Neural cell (in vitro differentiated cells): ENCODE data around the gene ACP1. TPM values are rescaled to one million over a fixed set of nuclear protein-coding genes. Genes with fewer than 3 reads are reported as not detected.

Source experiments
- H2AFZ ChIP-seq: fragments of 200-600, 300-800 bp; sonication (generic), shearing (Covaris generic); 2 replicates; pipeline ENCODE4 v1.6.0; 2014; ENCODE audit warnings: low read depth, mild to moderate bottlenecking, antibody characterized with exemption, low read length, moderate library complexity
- H3F3A ChIP-seq: fragments of 200-600 bp; shearing (Covaris generic); 2 replicates; pipeline ENCODE4 v1.6.1; 2016; ENCODE audit warnings: mild to moderate bottlenecking, moderate library complexity, mixed read lengths, antibody characterized with exemption, low read length; ENCODE audit not compliant: insufficient read depth, poor library complexity, severe bottlenecking
- H3K27ac ChIP-seq: fragments of 200-600, 300-800 bp; sonication (generic), shearing (Covaris generic); 2 replicates; pipeline ENCODE4 v1.5.1; 2014; ENCODE audit warnings: mild to moderate bottlenecking, low read length, moderate library complexity
- H3K27me3 ChIP-seq: fragments of 300-800, 200-600 bp; sonication (generic), shearing (Covaris generic); 2 replicates; pipeline ENCODE4 v1.6.0; 2014; ENCODE audit warnings: mild to moderate bottlenecking, low read depth, low read length, moderate library complexity; ENCODE audit not compliant: insufficient read depth
- H3K36me3 ChIP-seq: fragments of 300-800, 200-600 bp; sonication (generic), shearing (Covaris generic); 2 replicates; pipeline ENCODE4 v1.5.1; 2014; ENCODE audit warnings: mild to moderate bottlenecking, antibody characterized with exemption, low read length, moderate library complexity; ENCODE audit not compliant: insufficient read depth
- H3K4me2 ChIP-seq: fragments of 300-800, 200-600 bp; sonication (generic), shearing (Covaris generic); 2 replicates; pipeline ENCODE4 v1.6.0; 2014; ENCODE audit warnings: mild to moderate bottlenecking, low read length
- H3K4me3 ChIP-seq: fragments of 300-800, 200-600 bp; sonication (generic), shearing (Covaris generic); 2 replicates; pipeline ENCODE4 v1.5.1; 2014; ENCODE audit warnings: mild to moderate bottlenecking, low read length, moderate library complexity
- H3K79me2 ChIP-seq: fragments of 200-600 bp; shearing (Covaris generic); replicated peaks from 2 replicates; pipeline ENCODE4 v1.6.0; 2014; ENCODE audit warnings: mild to moderate bottlenecking, low read length, moderate library complexity; ENCODE audit not compliant: insufficient read depth
- H3K9ac ChIP-seq: fragments of 300-800, 200-600 bp; sonication (generic), shearing (Covaris generic); 2 replicates; pipeline ENCODE4 v1.6.1; 2016; ENCODE audit warnings: mild to moderate bottlenecking, low read length, mixed read lengths
- H3K9me2 ChIP-seq: fragments of 200-600 bp; shearing (Covaris generic); 2 replicates; pipeline ENCODE4 v1.6.1; 2016; ENCODE audit warnings: mild to moderate bottlenecking, low read length, mixed read lengths; ENCODE audit not compliant: insufficient read depth
- H3K9me3 ChIP-seq: fragments of 200-600, 300-800 bp; sonication (generic), shearing (Covaris generic); 2 replicates; pipeline ENCODE4 v1.6.1; 2016; ENCODE audit warnings: mild to moderate bottlenecking, mixed run types, low read length, moderate library complexity, mixed read lengths
- H4K20me1 ChIP-seq: fragments of 200-600 bp; shearing (Covaris generic); 2 replicates; pipeline ENCODE4 v1.6.1; 2016; ENCODE audit warnings: mild to moderate bottlenecking, mixed run types; ENCODE audit not compliant: insufficient read depth
- EP300 ChIP-seq: fragments of 450-650 bp; conservative IDR thresholded peaks from 2 replicates; pipeline ENCODE4 v1.6.1; 2014; ENCODE audit warnings: antibody characterized with exemption, mild to moderate bottlenecking, moderate library complexity; ENCODE audit not compliant: poor library complexity, severe bottlenecking
- EZH2 ChIP-seq: fragments of 200-600, 300-800 bp; shearing (Covaris generic), sonication (generic); IDR thresholded peaks from 2 replicates; pipeline ENCODE4 v1.6.1; 2014; ENCODE audit warnings: antibody characterized with exemption, low read length, borderline replicate concordance, mild to moderate bottlenecking; ENCODE audit not compliant: insufficient read depth, poor library complexity, severe bottlenecking
- MXI1 ChIP-seq: fragments of 450-650 bp; conservative IDR thresholded peaks from 2 replicates; pipeline ENCODE4 v1.6.1; 2014; ENCODE audit warnings: antibody characterized with exemption, mild to moderate bottlenecking; ENCODE audit not compliant: poor library complexity, severe bottlenecking
- POLR2AphosphoS5 ChIP-seq: IDR thresholded peaks from 2 replicates; pipeline ENCODE4 v1.6.1; 2012
- RAD21 ChIP-seq: fragments of 450-650 bp; conservative IDR thresholded peaks from 2 replicates; pipeline ENCODE4 v1.6.1; 2014; ENCODE audit warnings: antibody characterized with exemption, mild to moderate bottlenecking, moderate library complexity
- REST ChIP-seq: IDR thresholded peaks from 2 replicates; pipeline ENCODE4 v1.6.1; 2012; ENCODE audit warnings: borderline replicate concordance
- SMC3 ChIP-seq: fragments of 450-650 bp; conservative IDR thresholded peaks from 2 replicates; pipeline ENCODE4 v1.6.1; 2014; ENCODE audit warnings: antibody characterized with exemption, mild to moderate bottlenecking, moderate library complexity; ENCODE audit not compliant: poor library complexity
- TAF1 ChIP-seq: IDR thresholded peaks from 2 replicates; pipeline ENCODE4 v1.6.1; 2012; ENCODE audit warnings: low read depth
- polyA plus RNA-seq: library from polyadenylated mRNA; depleted of rRNA; stranded (reverse); fragments of >200 nt; gene quantifications from 2 replicates; pipeline ENCODE4 v1.2.3, GENCODE V29; 2014
- TF ChIP-seq, protein P1 (sequence below): fragments of 450-650 bp; IDR thresholded peaks from 2 replicates; pipeline ENCODE4 v1.5.1; 2014; ENCODE audit warnings: antibody characterized with exemption, mild to moderate bottlenecking, moderate library complexity; ENCODE audit not compliant: poor library complexity, severe bottlenecking

The ACP1 gene
- polyA plus RNA-seq, 1 donor from 2014 or later: 263 TPM

- TF ChIP-seq POLR2AphosphoS5 (no peak), EZH2 (peak; percentile 38), MXI1 (no peak)
- H3K9ac ChIP-seq: no peak overlapping the region
- H3K4me3 ChIP-seq: peak overlapping the region; percentile 60
- no peak overlapping the region for H3K27ac ChIP-seq
- peak overlapping the region; percentile 28 for H3K4me2 ChIP-seq
- H3K36me3 ChIP-seq: no peaks in the 10 kb centered on the region
- peaks cover 68% of the 10 kb centered on the region for H3K27me3 ChIP-seq
- H3K79me2 ChIP-seq: no peaks in the 10 kb centered on the region
- H2AFZ ChIP-seq: no peak overlapping the region
- H3F3A ChIP-seq: peaks cover 2% of the 10 kb centered on the region
- H4K20me1 ChIP-seq: no peaks in the 10 kb centered on the region
- no peaks in the 10 kb centered on the region for H3K9me2 ChIP-seq
- no peaks in the 10 kb centered on the region for H3K9me3 ChIP-seq
Observed at GRCh38 chr2:286774-287392, 22.1 kb downstream of the ACP1 start.

DNA sequence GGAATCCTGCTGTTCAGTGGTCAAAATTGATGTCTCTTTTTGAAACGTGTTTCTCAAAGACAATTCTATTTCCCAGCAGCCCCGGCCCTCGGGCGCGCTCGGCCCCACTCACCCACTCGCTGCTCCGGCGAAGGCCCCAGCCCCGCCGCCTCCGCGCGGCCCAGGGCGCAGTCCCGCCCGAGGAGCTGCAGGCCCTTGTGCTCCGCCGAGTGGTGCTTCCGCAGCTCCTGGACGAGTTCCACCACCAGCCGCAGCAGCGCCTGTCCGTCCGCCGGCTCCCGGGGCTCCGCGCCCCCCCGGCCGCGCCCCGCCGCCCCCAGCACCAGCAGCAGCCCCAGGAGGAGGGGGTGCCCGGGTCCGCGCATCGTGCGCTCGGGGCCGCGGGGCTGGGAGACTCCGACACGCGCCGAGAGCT is 22.7 kb downstream of the ACP1 start:
- no peak for TF ChIP-seq RAD21
- no peak for TF ChIP-seq EZH2
- TF ChIP-seq, protein P1, sequence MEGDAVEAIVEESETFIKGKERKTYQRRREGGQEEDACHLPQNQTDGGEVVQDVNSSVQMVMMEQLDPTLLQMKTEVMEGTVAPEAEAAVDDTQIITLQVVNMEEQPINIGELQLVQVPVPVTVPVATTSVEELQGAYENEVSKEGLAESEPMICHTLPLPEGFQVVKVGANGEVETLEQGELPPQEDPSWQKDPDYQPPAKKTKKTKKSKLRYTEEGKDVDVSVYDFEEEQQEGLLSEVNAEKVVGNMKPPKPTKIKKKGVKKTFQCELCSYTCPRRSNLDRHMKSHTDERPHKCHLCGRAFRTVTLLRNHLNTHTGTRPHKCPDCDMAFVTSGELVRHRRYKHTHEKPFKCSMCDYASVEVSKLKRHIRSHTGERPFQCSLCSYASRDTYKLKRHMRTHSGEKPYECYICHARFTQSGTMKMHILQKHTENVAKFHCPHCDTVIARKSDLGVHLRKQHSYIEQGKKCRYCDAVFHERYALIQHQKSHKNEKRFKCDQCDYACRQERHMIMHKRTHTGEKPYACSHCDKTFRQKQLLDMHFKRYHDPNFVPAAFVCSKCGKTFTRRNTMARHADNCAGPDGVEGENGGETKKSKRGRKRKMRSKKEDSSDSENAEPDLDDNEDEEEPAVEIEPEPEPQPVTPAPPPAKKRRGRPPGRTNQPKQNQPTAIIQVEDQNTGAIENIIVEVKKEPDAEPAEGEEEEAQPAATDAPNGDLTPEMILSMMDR: no peak
- TF ChIP-seq POLR2AphosphoS5: no peak
- TF ChIP-seq SMC3: no peak
- no peak for TF ChIP-seq MXI1
- TF ChIP-seq EP300: no peak
- TF ChIP-seq TAF1: no peak
- no peak for TF ChIP-seq REST
- Histone ChIP-seq H3K4me3 (peak overlapping the region; percentile 60), H2AFZ (no peak overlapping the region), H3K9me3 (no peaks in the 10 kb centered on the region), H3K9ac (peak overlapping the region; percentile 26), H3K27me3 (peaks cover 71% of the 10 kb centered on the region), H3K36me3 (no peaks in the 10 kb centered on the region), H3F3A (peaks cover 2% of the 10 kb centered on the region), H3K79me2 (no peaks in the 10 kb centered on the region), H3K4me2 (no peak overlapping the region), H3K9me2 (no peaks in the 10 kb centered on the region), H4K20me1 (no peaks in the 10 kb centered on the region), H3K27ac (no peak overlapping the region)
